ENCODE results near the gene FHAD1.

Gene FHAD1

DNA sequence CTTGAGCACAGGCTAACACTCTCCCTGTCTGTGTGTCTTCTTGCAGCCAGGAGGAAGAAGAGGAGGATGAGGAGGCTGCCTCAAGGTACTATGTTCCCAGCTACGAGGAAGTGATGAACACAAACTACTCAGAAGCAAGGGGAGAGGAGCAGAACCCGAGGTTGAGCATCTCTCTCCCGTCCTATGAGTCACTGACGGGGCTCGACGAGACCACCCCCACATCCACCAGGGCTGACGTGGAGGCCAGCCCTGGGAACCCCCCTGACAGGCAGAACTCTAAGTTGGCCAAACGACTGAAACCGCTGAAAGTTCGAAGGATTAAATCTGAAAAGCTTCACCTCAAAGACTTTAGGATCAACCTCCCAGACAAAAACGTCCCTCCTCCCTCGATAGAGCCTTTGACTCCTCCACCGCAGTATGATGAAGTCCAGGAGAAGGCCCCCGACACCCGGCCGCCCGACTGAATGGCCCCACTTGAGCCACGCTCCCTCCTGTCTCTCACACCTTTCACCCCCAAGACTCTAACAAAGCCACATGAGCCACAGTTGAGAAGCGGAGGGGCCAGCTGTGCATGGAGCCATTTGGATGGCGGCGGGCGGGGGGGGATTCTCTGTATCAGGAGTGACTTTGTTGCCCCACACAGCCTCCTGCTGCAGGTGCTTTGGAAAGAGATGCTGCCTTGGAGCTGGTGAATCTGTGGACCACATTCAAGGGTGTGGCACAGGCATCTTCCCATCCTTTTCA lies 27.6 kb upstream of the FHAD1 start:
- DNase-seq = no peak

GRCh38 chr1:15220024-15220392 lies 27.0 kb upstream of the FHAD1 start:
- DNase-seq = no peak

GRCh38 chr1:15220825-15221431 lies 26.1 kb upstream of the FHAD1 start:
- no peak for DNase-seq

DNA sequence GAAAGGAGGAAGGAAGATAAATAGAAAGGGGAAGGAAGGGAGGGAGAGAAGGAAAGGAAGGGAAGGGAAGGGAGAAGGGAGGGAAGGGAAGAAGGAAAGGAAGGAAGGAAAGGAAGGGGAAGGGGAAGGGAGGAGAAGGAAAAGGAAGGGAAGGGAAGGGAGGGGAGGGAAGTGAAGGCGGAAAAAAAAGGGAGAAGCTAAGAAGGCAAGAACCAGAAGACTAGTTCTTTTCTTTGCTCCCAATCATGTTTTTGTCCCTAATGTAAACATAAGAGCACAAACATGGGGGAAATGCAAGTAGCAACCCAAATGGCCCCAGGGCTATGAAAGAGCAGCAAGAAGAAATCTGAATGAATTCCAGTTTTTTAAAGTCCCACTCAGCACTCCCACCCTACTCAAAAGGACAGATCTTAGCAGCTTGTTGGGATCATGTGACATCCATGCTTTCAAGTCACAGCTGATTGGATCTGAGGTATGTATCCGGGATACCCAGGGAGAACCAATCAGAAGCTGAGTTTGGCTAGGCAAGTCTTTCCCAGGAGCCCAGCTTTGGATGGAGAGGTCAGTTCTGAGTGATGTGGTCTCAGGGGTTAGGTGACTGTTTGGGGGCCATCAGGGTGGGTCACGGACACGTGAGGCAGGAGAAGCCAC lies 24.2 kb upstream of the FHAD1 start:
- DNase-seq = no peak

DNA sequence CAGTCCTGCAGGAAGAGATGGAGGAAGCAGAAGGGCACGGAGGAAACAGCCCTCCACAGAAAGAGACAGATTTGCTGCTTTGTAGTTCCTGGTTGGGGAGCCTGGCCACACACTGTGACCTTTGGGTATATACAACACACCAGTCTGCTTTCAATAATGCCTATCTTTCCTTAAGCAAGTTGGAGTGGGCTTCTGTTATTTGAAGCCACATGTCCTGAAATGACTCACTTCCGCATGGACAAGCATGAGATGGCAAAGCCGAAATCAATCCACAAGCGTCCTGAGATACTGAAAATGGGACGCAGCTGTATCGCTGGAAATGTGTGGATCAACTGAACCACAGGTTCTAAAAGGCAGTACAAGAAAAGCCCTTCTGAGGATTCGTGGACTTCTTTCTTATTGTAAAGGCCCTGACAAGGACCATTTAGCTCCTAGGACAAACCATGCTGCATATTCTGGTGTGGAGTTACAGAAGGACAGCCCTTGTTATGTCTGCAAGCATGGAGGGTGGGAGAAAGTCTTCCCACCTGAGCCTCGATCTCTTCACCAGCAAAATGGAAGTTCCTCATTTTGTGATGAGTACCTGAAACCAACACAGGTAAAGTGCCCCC lies 22.7 kb upstream of the FHAD1 start:
- no peak for DNase-seq

DNA sequence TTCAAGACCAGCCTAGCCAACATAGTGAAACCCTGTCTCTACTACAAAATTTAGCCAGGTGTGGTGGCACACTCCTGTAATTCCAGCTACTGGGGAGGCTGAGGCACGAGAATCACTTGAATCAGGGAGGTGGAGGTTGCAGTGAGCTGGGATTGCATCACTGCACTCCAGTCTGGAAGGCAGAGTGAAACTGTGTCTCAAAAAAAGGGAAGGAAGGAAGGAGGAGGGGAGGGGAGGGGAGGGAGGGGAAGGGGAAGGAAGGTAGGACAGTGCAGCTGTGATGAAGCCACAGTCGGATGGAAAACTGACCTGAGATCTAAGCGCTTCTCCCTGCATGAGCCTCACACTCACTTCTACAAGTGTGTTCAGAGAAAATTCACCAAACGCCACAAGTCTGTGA lies 22.0 kb upstream of the FHAD1 start:
- DNase-seq = no peak

DNA sequence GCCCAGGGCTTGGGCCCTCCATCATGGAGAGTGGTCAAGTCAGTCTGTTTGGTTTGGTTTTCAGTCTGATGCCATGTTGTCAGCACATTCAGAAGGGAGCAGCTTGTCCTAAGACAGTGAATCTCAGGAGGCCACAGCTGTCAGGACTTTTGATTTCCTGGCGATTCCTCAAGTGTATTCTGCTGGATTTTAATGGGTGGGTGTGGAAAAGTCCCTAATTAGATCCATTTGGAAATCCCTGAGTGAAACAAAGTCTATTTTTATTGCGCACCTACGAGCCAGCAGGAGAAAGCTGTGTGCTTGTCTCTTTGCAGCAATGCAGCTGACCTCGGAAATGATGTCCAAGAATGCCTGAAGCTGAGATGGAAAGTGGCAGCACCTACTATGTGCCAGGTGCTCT lies 21.6 kb upstream of the FHAD1 start:
- no peak for DNase-seq

DNA sequence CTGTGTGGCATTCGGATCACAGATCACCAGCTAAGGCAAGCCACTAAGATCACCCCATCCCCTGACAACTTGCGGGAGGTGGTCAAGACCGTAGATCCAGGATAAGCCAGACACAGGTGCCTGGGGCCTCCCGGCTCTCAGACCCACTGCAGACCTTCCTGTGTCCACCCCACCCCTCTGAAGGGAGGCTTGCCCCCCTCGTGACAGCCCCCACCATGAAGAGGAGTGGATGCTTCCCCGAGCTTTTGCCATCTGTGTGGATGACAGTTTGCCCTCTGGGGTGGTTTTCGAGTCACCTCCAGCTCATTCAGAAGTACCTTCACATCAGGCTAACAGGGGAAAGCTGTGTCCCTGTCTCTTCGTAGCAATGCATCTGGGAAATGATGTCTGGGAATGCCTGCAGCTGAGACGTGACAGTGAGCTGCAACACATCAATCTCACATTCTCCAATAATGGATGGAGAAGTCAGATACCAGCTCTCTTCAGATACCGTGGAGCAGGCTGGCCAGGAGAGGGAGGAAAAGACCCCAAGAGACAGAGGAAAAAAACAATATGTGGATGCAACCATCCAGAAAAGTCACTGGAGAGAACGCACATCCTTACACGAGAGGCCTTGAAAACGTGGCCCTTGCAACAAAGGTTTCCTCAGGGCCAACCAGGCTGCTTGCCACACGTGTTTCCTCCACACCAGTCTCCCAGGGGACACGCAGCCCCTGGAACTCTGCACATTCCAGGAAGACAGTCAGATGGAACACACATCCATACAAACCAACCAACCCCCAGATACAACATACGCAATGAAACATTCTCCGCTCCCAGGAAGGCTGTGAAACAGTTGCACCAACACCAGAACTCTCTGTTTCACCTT lies 20.4 kb upstream of the FHAD1 start:
- DNase-seq = no peak

DNA sequence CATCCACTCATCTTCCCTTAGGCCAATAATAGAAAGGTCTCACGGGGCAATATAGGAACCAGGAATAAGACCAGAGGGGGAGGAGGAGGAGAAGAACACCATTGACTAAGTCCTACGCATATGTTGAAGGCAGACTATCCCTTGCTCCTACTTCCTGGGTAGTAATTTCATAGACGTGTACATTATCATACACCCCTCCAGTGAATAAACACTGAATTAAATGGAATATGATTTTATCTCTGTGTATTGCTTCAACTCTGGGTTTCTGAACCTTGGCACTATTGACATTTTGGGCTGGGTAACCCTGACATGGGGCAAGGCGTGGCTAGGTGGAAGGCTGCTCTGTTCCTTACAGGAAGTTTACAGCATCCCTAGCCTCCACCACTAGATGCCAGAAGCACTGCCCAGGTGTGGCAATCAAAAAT lies 17.3 kb upstream of the FHAD1 start:
- DNase-seq = no peak

GRCh38 chr1:15231714-15232201 lies 15.3 kb upstream of the FHAD1 start:
- DNase-seq = no peak

DNA sequence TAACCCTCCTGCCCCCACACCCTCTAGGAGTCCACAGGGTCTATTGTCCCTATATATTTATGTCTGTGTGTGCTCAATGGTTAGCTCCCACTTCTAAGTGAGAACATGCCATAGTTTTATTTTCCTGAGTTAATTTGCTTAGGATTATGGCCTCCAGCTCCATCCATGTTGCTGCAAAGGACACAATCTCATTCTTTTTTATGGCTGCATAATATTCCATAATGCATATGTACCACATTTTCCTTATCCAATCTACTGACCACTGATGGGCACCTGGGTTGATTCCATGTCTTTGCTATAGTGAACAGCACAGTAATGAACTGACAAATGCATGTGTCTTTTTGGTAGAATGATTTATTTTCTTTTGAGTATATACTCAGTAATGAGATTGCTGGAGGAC lies 13.3 kb upstream of the FHAD1 start:
- no peak for DNase-seq

GRCh38 chr1:15236321-15236721 lies 10.7 kb upstream of the FHAD1 start:
- DNase-seq = no peak

- no peak for DNase-seq
Measured at GRCh38 chr1:15236746-15237145, 10.3 kb upstream of the FHAD1 start.

GRCh38 chr1:15238789-15239188 lies 8.2 kb upstream of the FHAD1 start:
- no peak for DNase-seq

DNA sequence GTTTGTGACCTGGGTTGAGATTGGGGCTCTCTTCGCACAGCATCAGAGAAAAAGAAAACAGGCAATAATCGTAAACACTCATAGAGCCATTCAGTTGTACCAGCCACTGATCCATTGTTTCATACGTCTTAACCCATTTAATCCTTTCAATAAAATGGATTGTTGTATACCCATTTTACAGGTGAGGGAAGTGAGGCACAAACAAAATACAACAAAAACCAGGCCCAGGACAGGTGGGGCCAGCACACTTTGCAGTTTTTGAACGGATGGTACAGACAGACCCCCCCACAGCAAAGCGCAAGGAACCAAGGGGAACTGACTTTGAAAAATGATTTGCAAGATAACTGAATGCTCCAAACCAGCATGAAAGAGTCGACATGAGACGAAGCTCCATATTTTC lies 4.3 kb upstream of the FHAD1 start:
- no peak for DNase-seq

- DNase-seq = no peak
Measured at GRCh38 chr1:15243275-15244043, 3.6 kb upstream of the FHAD1 start.

DNA sequence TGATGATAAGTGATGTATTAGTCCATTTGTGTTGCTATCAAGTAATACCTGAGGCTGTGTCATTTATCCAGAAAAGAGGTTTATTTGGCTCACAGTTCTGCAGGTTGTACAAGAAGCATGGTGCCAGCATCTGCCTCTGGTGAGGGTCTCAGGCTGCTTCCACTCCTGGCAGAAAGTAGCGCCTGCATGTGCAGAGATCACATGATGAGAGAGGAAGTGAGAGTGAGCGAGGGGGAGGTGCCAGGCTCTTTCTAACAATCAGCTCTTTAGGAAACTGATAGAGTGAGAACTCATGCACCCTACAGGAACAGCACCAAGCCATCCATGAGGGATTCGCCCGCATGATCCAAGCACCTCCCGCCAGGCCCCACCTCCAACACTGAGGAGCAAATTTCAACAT lies 2.2 kb upstream of the FHAD1 start:
- no peak for DNase-seq

DNA sequence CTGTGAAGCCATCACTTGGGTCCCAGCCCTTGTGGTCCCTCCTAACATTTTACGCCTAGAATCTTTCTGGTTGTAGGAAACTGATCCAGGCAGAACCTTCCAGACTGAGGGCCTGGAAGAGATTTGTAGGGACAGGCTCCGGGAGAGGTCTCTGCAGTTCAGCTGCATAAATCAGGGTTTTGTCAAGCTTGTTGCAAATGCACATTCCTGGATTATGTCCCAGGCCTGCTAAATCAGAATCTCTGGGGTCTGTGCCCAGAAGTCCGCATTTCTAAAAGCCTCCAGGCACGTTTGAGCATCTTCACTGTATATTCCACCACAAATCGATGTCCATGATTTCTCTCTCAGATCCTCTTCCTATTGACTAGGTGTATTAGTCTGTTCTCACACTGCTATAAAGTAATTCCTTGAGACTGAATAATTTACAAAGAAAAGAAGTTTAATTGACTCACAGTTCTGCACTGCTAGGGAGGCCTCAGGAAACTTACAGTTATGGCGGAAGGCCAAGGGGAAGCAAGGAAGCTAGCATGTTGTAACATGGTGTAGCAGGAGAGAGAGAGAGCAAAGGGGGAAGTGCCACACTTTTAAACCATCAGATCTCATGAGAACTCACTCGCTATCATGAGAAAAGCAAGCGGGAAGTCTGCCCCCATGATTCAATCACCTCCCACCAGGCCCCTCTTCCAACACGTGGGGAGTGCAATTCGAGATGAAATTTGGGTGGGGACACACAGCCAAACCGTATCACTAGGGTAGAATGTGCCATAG lies 1.2 kb upstream of the FHAD1 start:
- DNase-seq = no peak

DNA sequence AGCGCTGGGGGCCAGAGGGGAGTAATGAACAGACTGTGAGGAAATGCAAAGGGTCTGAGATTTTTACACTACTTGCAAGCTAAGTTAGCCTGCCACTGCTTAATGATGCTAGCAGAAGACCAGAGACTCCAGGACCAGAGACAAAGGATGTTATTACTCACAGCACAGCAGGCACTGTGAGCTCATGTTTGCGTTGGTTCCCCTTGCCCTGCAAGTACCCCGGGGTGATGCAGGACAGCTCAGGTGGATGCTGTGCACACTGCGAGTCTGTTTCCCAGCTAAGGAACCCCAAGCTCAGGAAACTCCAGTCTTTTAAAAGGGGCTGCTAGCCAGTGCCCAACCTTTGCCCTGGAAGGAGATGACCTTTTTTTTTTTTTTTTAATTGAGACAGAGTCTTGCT lies 1.2 kb downstream of the FHAD1 start:
- DNase-seq = no peak

GRCh38 chr1:15249081-15249480 lies 2.1 kb downstream of the FHAD1 start:
- DNase-seq = no peak
